GM06990 (cell line): ENCODE data around the gene ARAP2.

ENCODE experiments used
- DNase-seq: peaks from one replicate; pipeline ENCODE4 v3.0.0-alpha.2; 2011; ENCODE audit not compliant: insufficient read length; ENCODE audit errors: extremely low read depth
- H3K27me3 ChIP-seq: replicated peaks from 2 replicates; pipeline ENCODE4 v1.6.0; 2011; ENCODE audit warnings: low read length; ENCODE audit not compliant: control insufficient read depth, insufficient read depth
- H3K36me3 ChIP-seq: 2 replicates; pipeline ENCODE4 v1.5.1; 2011; ENCODE audit warnings: low read length; ENCODE audit not compliant: control insufficient read depth, insufficient read depth
- H3K4me3 ChIP-seq: replicated peaks from 2 replicates; pipeline ENCODE4 v1.5.1; 2011; ENCODE audit warnings: low read depth, mild to moderate bottlenecking, control low read depth, low read length
- TF ChIP-seq, protein P1 (sequence below): IDR thresholded peaks from 2 replicates; pipeline ENCODE4 v1.5.1; 2011; ENCODE audit warnings: low read length, control low read depth, mild to moderate bottlenecking, inconsistent platforms; ENCODE audit not compliant: insufficient read depth, poor library complexity, severe bottlenecking

The ARAP2 gene

DNA sequence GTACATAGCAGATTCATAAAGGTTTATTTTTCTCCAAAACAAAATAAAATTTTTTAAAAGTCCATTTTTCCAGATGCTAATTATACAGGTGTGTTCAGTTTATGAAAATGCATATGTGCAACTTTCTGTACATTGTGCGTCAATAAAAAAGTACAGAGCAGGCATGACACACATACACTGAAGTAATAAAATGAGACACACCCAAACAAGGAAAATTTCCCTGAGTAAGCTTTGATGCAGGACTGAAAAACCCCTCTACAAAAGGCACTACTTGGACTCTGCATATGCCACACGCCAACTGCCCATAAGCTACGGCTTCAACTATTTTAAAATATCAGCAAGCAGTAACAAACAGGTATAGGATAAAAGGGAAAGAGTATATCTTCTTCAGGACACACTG lies 13.8 kb downstream of the ARAP2 start:
- DNase-seq = no peak
- TF ChIP-seq, protein P1, sequence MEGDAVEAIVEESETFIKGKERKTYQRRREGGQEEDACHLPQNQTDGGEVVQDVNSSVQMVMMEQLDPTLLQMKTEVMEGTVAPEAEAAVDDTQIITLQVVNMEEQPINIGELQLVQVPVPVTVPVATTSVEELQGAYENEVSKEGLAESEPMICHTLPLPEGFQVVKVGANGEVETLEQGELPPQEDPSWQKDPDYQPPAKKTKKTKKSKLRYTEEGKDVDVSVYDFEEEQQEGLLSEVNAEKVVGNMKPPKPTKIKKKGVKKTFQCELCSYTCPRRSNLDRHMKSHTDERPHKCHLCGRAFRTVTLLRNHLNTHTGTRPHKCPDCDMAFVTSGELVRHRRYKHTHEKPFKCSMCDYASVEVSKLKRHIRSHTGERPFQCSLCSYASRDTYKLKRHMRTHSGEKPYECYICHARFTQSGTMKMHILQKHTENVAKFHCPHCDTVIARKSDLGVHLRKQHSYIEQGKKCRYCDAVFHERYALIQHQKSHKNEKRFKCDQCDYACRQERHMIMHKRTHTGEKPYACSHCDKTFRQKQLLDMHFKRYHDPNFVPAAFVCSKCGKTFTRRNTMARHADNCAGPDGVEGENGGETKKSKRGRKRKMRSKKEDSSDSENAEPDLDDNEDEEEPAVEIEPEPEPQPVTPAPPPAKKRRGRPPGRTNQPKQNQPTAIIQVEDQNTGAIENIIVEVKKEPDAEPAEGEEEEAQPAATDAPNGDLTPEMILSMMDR = no peak
- Histone ChIP-seq H3K27me3 (no peaks in the 10 kb centered on the region), H3K36me3 (no peaks in the 10 kb centered on the region; the same call in 1 of the 2 replicates), H3K4me3 (no peak overlapping the region)

DNA sequence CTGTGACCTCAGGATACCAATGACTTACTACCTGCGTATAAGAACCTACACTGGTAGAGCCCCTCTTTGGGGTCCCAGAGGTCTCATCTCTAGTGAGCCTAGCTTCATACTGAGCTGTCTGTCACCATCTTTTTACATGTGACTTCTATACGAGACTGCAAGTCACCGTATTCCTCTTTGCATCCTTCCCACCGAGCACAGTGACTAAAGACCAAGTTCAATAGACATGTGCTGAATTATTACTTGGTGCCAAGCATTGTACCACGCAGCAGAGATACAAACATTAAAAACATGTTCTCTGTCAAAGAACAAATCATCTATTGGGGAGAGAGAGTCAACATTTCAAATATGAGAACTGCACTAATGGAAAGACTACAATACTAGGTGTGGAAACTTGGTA lies 16.4 kb downstream of the ARAP2 start:
- TF ChIP-seq, protein P1 = no peak
- no peak for DNase-seq
- H3K4me3 ChIP-seq = no peak overlapping the region
- H3K36me3 ChIP-seq = no peaks in the 10 kb centered on the region; the same call in 1 of the 2 replicates
- no peaks in the 10 kb centered on the region for H3K27me3 ChIP-seq

DNA sequence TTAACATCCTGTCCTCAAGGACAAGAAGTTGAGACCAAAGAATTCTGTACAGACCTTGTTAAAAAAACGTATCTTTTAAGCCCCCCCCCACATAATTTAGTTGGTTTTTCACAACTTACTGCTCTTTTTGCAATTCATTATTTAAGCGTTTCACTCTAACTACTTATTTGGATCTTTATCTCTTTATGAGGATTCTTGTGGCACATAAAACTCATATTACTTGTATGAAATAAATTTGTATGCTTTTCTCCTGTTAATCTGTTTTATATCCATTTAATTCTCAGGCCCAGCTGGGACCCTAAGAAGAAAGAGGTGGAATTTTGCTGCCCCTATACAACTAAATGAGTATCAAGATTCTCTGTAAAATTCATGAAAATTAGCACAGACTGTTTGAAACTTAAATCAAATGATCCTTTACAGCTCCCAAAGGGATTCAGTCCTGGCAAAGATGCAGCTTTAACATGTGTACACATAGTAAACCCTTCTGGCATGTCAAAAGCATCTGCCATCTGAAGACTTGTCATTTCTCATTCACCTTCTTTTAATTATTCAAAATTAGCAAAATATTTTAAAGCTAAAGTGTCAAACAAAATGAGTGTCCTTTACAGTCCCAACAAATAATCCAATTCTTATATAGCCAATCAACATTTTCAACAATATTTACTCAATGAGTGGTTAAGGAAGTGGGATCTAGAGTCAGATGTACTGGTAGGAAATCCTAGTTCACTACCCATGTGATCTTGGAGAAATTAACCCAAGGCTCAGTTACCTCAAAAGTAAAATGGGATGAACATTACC lies 17.7 kb downstream of the ARAP2 start:
- no peaks in the 10 kb centered on the region for H3K27me3 ChIP-seq
- H3K36me3 ChIP-seq = no peaks in the 10 kb centered on the region; the same call in 1 of the 2 replicates
- TF ChIP-seq, protein P1 = no peak
- H3K4me3 ChIP-seq = no peak overlapping the region
- no peak for DNase-seq

DNA sequence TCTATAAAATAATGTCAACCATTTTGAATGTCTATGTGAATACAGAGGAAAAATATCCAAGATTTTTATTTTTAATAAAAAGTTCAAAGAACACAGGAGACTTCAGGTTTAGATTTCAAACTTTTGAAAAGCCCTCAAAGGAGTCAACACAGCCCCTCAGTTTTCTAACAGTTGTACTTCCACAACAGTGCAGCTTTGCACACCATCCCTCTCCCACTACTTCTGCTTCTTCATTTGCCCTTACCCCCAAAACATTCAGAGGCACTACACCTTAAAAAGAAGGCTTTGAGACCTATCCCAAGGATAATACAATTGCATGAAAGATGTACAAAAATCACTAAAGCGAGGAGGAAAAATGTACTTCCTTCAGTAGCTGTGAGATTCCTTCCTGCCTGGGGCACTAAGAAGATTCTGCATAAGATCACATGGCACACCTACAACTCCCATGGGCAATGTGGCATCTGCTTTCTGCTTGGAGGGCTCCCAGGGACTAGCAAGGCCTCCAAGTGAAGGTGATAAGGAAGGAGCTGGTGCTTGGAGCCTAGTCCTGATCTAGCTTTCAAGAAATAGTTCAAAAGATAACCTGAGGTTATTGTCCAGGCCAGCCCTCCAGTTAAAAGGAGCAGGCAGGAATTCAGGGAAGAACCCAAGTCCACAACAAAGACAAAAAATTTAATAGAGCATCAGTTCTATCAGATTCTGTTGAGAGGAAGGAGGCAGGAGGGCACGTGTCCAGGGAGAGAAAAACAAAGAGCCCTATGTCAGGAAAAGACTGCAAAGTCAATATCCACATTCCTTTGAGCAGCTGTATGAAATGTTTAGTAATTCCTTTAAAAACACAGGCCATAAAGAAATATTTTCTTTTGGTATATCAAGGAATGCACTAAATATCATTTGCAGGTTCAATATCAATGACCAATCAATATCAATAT lies 19.1 kb downstream of the ARAP2 start:
- Histone ChIP-seq H3K36me3 (no peaks in the 10 kb centered on the region; the same call in 1 of the 2 replicates), H3K4me3 (no peak overlapping the region), H3K27me3 (no peaks in the 10 kb centered on the region)
- DNase-seq = no peak
- TF ChIP-seq, protein P1 = no peak

DNA sequence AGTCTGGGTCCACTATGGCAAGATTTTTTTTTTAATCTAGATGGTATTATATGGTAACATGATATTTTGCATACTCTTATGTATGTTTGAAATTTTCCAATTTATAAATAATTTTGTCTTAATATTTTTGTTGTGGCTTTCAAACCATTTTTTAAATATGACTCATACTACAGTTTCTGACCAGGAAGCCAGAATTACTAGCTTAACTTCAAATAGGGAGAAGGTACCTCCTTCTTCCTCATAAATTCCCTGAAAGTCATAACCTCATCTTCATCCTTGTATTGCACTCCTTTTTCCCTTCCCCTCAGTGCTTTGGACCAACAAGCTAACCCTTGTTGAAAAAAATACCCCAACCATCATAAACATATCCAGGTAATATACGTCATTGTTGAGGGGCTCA lies 21.6 kb downstream of the ARAP2 start:
- no peak for DNase-seq
- no peaks in the 10 kb centered on the region for H3K27me3 ChIP-seq
- H3K4me3 ChIP-seq = no peak overlapping the region
- TF ChIP-seq, protein P1 = no peak
- no peaks in the 10 kb centered on the region; the same call in 1 of the 2 replicates for H3K36me3 ChIP-seq
